GM19452 (cell line): Measurements from ENCODE around the gene GPR162.
"Not testable (repeated sequence)": the region's sequence is repeated elsewhere in the genome, so short reads cannot be mapped to it uniquely, and the experiment has no call there.

Experiments used
- ATAC-seq: cut with Tn5 transposase; IDR thresholded peaks from one replicate; pipeline ENCODE4 v1.9.1; 2021; ENCODE audit not compliant: unreplicated experiment

Gene GPR162

GRCh38 chr12:6871052-6871957 lies 49.7 kb downstream of the GPR162 start:
- no peak for ATAC-seq

- no peak for ATAC-seq
Measured at GRCh38 chr12:6872073-6873048, 50.7 kb downstream of the GPR162 start.

GRCh38 chr12:6873094-6874014 lies 51.7 kb downstream of the GPR162 start, which contains the start of gene SPSB2:
TSS of gene SPSB2 (minus strand) at chr12:6873303. CDS start at chr12:6872901, 402 bp downstream.
- peak; percentile 76 for ATAC-seq

- not testable (repeated sequence) for ATAC-seq
Measured at GRCh38 chr12:6874015-6874368, 52.4 kb downstream of the GPR162 start.
